IPS-15b (cell line): ENCODE data around the gene SPPL2B.

Experiments
- H3K27me3 ChIP-seq: one replicate; pipeline ENCODE4 v1.6.1; 2013; ENCODE audit warnings: low read length; ENCODE audit not compliant: control insufficient read depth, insufficient read depth
- H3K36me3 ChIP-seq: one replicate; pipeline ENCODE4 v1.6.1; 2013; ENCODE audit warnings: low read length; ENCODE audit not compliant: control insufficient read depth, insufficient read depth
- H3K4me1 ChIP-seq: one replicate; pipeline ENCODE4 v1.6.1; 2013; ENCODE audit warnings: mild to moderate bottlenecking, low read length; ENCODE audit not compliant: control insufficient read depth, insufficient read depth
- H3K4me3 ChIP-seq: one replicate; pipeline ENCODE4 v1.5.1; 2013; ENCODE audit warnings: low read depth, low read length
- H3K9ac ChIP-seq: one replicate; pipeline ENCODE4 v1.6.1; 2013; ENCODE audit warnings: low read depth, mild to moderate bottlenecking, low read length
- H3K9me3 ChIP-seq: one replicate; pipeline ENCODE4 v1.6.1; 2013; ENCODE audit warnings: mild to moderate bottlenecking, low read length; ENCODE audit not compliant: control insufficient read depth, insufficient read depth

Gene SPPL2B

DNA sequence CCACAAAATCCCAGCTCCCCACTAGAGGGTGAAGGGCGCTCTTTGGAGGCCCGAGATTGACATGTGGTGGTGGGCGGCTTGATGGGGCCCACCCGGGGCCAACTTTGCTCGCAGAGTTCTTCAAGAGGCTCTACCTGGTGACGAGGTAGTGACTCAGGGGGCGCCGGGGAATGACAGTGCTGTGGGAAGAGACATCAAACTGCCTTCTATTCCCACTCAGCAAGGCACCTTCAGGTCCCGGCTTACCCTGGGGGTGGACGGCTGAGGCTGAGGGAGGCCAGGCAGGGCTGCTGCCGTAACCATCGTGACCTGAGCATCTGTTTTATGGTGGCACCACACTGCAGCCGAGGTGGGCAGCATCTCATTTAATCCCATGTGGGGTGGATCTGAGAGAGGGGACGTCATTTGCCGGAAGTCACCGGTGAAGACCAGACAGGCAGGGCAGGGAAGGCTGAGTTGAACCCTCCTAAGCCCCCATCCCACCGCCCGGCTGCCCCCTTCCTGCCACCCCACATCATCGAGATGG is 22.1 kb upstream of the SPPL2B start:
- no peak overlapping the region for H3K4me3 ChIP-seq
- no peaks in the 10 kb centered on the region for H3K9me3 ChIP-seq
- H3K9ac ChIP-seq, result no peak overlapping the region
- no peaks in the 10 kb centered on the region for H3K36me3 ChIP-seq
- H3K27me3 ChIP-seq, result peaks cover 15% of the 10 kb centered on the region
- H3K4me1 ChIP-seq, result no peaks in the 10 kb centered on the region

- H3K4me3 ChIP-seq, result no peak overlapping the region
- no peaks in the 10 kb centered on the region for H3K36me3 ChIP-seq
- H3K27me3 ChIP-seq, result peaks cover 15% of the 10 kb centered on the region
- H3K9ac ChIP-seq, result no peak overlapping the region
- H3K4me1 ChIP-seq, result no peaks in the 10 kb centered on the region
- no peaks in the 10 kb centered on the region for H3K9me3 ChIP-seq
Observed at GRCh38 chr19:2306971-2307370, 21.5 kb upstream of the SPPL2B start.

GRCh38 chr19:2307518-2308012 is 20.9 kb upstream of the SPPL2B start:
- Histone ChIP-seq H3K27me3 (peaks cover 15% of the 10 kb centered on the region), H3K36me3 (no peaks in the 10 kb centered on the region), H3K4me3 (peak overlapping the region; percentile 8), H3K9me3 (no peaks in the 10 kb centered on the region), H3K9ac (no peak overlapping the region), H3K4me1 (no peaks in the 10 kb centered on the region)

DNA sequence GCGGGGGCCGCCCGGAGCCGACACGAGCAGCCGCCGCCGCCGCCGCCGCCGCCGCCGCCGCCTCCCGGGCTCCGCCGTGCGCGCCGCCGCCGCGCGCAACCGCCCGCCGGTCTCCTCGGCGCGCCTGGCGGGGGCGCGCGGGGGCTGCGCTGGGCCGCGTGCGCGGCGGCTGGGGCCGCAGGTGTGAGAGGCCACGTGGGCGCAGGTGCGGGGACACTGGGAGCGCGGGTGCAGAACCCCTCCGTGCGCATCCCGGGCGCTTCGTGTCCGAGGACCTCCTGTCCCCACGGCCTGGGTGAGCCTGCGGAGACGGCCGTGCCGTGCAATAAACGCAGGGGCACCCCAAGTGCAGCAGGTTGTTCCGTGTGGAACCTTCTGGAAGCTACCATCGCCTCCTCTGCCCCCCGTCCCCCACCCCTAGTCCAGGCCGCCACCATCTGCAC is 20.3 kb upstream of the SPPL2B start, which contains the start of gene LINGO3:
LINGO3 (minus strand) TSS at position 41 of the 443 bp plus-strand sequence. CDS start 16,378 bp downstream, outside the sequence.
- peak within 1 kb of the TSS; percentile 37 for H3K4me3 ChIP-seq
- H3K4me1 ChIP-seq, result no peaks in the 10 kb centered on the region
- no peaks in the 10 kb centered on the region for H3K9me3 ChIP-seq
- H3K27me3 ChIP-seq, result peaks cover 15% of the 10 kb centered on the region
- no peaks in the 10 kb centered on the region for H3K36me3 ChIP-seq
- H3K9ac ChIP-seq, result no peak within 1 kb of the TSS

GRCh38 chr19:2309734-2310362 is 18.6 kb upstream of the SPPL2B start:
- Histone ChIP-seq H3K9me3 (peaks cover 1% of the 10 kb centered on the region), H3K4me1 (no peaks in the 10 kb centered on the region), H3K4me3 (no peak overlapping the region), H3K9ac (no peak overlapping the region), H3K36me3 (no peaks in the 10 kb centered on the region), H3K27me3 (peaks cover 12% of the 10 kb centered on the region)

DNA sequence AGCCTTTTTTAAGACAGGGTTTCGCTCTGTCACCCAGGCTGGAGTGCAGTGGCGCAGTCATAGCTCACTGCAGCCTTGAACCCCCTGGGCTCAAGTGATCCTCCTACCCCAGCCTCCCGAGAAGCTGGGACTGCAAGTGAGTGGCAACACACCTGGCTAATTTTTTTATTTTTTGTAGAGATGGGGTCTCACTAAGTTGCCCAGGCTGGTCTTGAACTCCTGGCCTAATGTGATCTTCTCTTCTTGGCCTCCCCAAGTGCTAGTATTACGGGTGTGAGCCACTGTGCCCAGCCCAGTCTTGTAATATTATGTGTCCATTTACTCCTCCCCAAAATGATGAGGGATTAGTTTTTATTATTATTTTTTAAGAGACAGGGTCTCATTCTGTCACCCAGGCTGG is 17.4 kb upstream of the SPPL2B start:
- no peaks in the 10 kb centered on the region for H3K4me1 ChIP-seq
- no peak overlapping the region for H3K4me3 ChIP-seq
- peaks cover 5% of the 10 kb centered on the region for H3K9me3 ChIP-seq
- no peak overlapping the region for H3K9ac ChIP-seq
- no peaks in the 10 kb centered on the region for H3K36me3 ChIP-seq
- peaks cover 12% of the 10 kb centered on the region for H3K27me3 ChIP-seq

DNA sequence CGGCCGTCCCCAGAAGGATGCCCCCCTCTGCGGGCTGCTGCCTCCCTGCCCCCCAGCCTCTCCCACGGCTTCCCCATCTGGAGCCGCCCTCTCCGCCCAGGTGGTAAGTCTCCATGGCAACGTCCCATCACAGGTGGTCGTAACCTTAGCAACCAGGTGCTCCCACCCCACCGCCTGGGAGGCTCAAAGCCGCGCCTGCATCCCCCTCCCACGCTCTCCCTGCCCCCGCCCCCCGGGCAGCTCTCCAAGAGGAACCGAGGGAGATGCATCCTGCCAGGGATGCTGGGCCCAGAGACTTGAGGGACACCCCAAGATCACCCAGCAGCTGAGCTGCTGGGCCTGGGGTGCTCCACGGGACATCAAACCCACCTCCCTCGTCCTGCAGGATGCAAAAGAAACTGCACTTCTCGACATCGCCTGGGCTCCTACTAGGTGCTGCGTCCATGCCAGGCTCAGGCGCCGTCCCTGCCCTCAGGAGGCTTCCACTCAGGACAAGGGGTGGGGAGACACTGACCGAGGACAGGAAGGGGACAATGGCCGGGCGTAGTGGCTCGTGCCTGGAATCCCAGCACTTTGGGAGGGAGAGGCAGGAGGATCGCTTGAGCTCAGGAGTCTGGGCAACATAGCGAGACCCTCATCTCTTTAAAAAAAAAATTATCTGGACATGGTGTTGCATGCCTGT is 15.5 kb upstream of the SPPL2B start:
- H3K27me3 ChIP-seq, result peaks cover 5% of the 10 kb centered on the region
- no peaks in the 10 kb centered on the region for H3K36me3 ChIP-seq
- no peaks in the 10 kb centered on the region for H3K4me1 ChIP-seq
- peaks cover 5% of the 10 kb centered on the region for H3K9me3 ChIP-seq
- no peak overlapping the region for H3K9ac ChIP-seq
- peak overlapping the region; percentile 18 for H3K4me3 ChIP-seq

- Histone ChIP-seq H3K4me1 (no peaks in the 10 kb centered on the region), H3K4me3 (no peak overlapping the region), H3K9ac (no peak overlapping the region), H3K27me3 (no peaks in the 10 kb centered on the region), H3K36me3 (no peaks in the 10 kb centered on the region), H3K9me3 (peaks cover 5% of the 10 kb centered on the region)
Observed at GRCh38 chr19:2315121-2315817, 13.2 kb upstream of the SPPL2B start.

GRCh38 chr19:2315818-2316353 is 12.6 kb upstream of the SPPL2B start:
- Histone ChIP-seq H3K4me1 (no peaks in the 10 kb centered on the region), H3K9ac (no peak overlapping the region)

DNA sequence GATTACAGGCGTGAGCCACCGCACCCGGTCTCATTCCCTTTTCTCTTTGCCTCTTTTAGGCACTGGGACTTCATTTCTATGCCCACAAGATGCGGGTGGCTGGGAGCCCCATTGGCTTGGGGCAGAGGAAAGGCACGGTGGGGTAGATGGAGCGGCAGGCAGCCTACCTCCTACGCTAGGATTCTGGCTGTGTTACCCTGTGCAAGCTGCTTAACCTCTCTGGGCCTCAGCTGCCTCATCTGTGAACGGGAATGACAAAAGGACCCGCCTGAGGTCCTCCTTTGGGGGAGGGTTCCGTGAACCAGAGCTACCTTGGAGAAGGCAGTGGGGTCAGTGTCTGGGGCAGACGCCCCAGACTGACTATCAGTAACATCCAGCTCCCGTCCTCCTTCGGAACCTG is 11.2 kb upstream of the SPPL2B start:
- H3K36me3 ChIP-seq, result peaks cover 4% of the 10 kb centered on the region
- H3K4me1 ChIP-seq, result no peaks in the 10 kb centered on the region
- H3K4me3 ChIP-seq, result no peak overlapping the region
- peaks cover 5% of the 10 kb centered on the region for H3K9me3 ChIP-seq
- H3K9ac ChIP-seq, result no peak overlapping the region
- no peaks in the 10 kb centered on the region for H3K27me3 ChIP-seq

More at GRCh38 chr19:2315818-2316353, 12.6 kb upstream of the SPPL2B start:
- H3K36me3 ChIP-seq, result no peaks in the 10 kb centered on the region
- no peak overlapping the region for H3K4me3 ChIP-seq
- no peaks in the 10 kb centered on the region for H3K27me3 ChIP-seq
- H3K9me3 ChIP-seq, result peaks cover 5% of the 10 kb centered on the region

DNA sequence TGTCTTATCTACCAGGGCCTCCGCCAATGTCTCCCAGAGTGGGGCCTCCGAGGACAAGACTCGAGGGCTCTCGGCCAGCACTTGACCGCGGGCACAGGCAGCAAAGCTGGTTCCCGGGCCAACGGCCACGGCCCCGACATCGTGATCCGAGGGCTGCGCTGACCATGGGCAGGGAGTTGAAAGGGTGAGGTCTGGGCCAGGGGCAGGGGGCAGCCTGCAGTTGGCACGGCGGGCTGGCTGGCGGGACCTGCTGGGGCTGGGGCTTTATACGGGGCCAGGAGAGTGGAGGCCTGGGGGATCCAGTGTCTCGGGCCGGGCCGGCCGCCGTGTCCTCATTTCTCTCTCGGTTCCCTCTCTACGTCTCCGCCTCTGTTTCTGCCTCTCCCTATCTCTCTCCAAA is 10.7 kb upstream of the SPPL2B start:
- H3K36me3 ChIP-seq, result peaks cover 4% of the 10 kb centered on the region
- peaks cover 5% of the 10 kb centered on the region for H3K9me3 ChIP-seq
- no peaks in the 10 kb centered on the region for H3K27me3 ChIP-seq
- no peaks in the 10 kb centered on the region for H3K4me1 ChIP-seq
- H3K4me3 ChIP-seq, result no peak overlapping the region
- H3K9ac ChIP-seq, result no peak overlapping the region
